ENCODE results near the gene UBAC2.
"Not testable (repeated sequence)": the region's sequence is repeated elsewhere in the genome, so short reads cannot be mapped to it uniquely, and the experiment has no call there.

The UBAC2 gene

GRCh38 chr13:99249178-99249577 lies 48.5 kb downstream of the UBAC2 start:
- not testable (repeated sequence) for DNase-seq (ENCODE audit: low spot score)

DNA sequence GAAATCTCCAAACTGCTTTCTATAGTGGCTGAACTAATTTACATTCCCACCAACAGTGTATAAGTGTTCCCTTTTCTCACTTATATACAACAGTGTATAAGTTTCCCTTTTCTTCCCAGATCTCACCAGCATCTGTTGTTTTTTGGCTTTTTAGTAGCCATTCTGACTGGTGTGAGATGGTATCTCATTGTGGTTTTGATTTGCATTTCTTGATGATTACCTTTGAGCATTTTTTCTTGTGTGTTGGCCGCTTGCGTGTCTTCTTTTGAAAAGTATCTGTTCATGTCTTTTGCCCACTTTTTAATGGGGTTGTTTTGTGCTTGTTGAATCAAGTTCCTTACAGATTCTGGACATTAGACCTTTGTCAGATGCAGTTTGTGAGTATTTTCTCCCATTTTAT lies 49.0 kb downstream of the UBAC2 start:
- DNase-seq (ENCODE audit: low spot score) = not testable (repeated sequence)

DNA sequence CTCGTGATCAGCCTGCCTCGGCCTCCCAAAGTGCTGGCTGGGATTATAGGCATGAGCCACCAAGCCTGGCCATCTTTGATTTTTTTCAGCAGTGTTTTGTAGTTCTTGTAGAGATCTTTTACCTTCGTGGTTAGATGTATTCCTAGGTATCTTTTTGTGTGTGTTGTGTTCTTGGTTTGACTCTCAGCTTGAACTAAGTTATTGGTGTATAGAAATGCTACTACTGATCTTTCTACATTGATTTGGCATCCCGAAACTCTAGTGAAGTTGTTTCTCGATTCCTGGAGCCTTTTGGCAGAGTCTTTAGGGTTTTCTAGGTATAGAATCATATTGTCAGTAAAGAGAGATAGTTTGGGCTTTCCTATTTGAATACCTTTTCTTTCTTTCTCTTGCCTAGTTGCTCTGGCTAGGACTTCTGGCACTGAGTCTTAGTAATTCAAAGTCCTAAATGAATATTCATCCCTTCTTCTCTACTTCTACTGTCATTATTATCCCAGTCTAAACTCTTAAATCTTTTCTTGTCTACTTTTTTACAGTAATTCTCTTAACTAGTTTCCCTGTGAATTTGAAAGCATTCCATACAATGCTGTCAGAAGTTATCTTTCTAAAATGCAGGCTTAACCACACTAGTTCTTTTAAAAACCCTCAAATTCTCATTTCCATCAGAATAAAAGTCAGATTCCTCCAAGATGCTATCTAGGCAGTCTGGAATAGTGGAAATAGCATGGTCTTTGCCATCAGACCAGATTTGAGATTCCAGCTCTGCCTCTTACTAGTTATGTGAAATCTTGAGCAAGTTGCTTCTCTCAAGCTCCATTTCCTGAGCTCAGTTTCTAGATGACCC lies 50.5 kb downstream of the UBAC2 start:
- no peak for DNase-seq (ENCODE audit: low spot score)

DNA sequence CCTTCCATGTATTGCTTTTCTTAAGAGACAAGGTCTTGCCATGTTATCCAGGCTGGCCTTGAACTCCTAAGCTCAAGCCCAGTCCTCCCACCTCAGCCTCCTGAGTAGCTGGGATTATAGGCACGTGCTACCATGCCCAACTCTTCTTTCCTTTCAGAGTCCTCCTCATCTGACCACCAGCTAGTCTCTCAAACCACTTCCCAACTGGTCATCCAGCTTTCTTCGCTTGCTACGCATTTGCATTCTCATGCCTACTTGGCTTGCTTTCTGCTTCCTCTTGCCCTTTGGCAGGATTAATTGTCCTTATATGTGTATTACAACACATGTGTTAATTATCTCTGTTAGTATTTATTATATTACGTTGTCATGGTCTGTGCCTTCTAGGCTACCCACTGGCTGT lies 51.3 kb downstream of the UBAC2 start:
- DNase-seq (ENCODE audit: low spot score) = no peak

DNA sequence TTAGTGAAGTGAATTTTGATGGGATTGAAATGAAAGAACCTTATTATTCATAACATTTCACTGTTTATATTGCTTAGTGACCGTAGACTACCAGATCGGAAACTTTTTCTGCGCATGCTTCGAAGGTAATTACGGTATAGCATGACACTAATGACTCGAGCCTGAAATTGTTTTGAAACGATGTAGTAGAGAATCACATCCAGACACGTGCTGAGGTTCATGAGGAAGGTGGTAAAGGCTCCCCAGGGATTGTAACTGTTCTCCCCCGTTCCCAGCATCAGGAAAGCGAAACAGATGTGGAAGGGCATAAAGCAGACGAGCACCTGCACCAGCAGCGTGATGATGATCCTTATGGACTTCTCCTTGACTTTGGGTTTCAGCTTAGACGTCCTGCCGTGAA lies 54.2 kb downstream of the UBAC2 start:
- no peak for DNase-seq (ENCODE audit: low spot score)

DNA sequence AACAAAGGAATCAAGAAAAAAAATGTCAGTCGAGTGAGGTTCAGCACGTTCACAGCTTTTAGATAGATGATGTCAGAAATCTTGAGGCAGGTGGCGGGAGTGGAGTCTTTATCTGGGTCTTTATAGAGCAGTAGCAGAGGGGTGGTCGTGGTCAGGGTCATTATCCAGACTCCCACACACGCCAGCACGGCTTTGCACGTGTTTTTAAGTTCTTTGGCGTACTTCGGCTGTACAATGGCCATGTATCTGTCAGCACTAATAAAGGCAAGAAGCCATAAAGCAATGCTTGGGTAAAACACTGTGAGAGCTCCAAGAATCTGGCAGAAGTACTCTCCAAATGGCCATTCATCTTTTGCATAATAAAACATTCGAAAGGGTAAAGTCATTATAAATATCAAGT lies 54.6 kb downstream of the UBAC2 start:
- DNase-seq (ENCODE audit: low spot score) = no peak

- DNase-seq (ENCODE audit: low spot score) = no peak
Measured at GRCh38 chr13:99256283-99256682, 55.6 kb downstream of the UBAC2 start.

- DNase-seq (ENCODE audit: low spot score) = peak; percentile 61
Measured at GRCh38 chr13:99256709-99257108, 56.1 kb downstream of the UBAC2 start.

- DNase-seq (ENCODE audit: low spot score) = no peak
Measured at GRCh38 chr13:99257291-99257690, 56.6 kb downstream of the UBAC2 start.

DNA sequence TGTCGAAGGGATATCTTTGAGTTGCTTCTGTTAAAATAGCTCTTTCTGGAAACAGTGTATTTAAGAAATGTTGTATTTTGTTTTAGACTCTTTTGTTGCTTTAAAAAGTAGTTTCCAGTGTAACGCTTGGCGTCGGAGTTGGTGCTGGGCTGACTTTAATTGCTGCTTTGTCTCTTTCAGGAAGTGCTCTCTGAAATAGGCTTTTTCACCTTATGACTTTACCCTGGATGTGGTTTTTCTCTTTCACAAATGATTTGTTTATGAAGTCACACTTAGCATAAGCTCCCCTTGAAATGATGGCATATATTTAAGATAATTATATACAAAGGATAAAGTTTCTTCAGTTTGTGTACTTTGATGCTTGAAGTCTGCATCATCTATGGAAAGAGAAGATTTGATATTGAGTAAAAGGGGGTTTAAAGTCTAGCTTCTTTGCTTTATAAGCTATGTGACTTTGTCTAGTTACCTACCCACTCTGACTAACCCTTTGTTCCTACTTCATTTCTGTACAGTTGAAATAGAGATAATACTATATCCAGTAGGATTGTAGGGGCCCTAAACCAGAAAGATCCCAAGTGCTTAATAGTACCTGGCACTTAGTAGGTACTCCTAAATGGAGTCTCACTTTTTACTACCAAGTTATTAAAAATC lies 57.7 kb downstream of the UBAC2 start, which contains the start of gene GPR18:
Gene GPR18 (minus strand): TSS at position 170 of the 651 bp plus-strand sequence. CDS start 2,507 bp downstream, outside the sequence.
- no peak for DNase-seq (ENCODE audit: low spot score)

- no peak for DNase-seq (ENCODE audit: low spot score)
Measured at GRCh38 chr13:99258946-99259345, 58.3 kb downstream of the UBAC2 start.

DNA sequence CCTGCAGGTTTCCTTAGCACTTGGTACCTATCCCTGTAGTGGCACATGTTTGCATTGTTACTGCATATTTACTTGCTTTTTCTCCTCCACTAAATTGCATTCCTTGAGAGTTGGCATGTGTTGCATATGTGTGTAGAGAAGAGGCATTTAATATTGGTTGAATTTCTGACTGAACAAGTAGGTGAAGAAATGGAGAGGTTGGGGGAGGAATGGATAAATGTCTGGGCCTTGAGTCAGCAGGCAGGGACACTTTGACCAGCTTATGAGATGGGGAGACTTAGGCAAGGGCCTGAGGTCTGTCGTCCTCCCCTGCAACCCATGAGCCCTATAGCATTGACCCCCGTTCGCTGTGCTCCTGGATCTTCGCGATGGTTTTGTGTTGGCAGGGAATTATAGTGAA lies 59.6 kb downstream of the UBAC2 start:
- DNase-seq (ENCODE audit: low spot score) = peak; percentile 22

GRCh38 chr13:99261059-99261458 lies 60.4 kb downstream of the UBAC2 start:
- no peak for DNase-seq (ENCODE audit: low spot score)

DNA sequence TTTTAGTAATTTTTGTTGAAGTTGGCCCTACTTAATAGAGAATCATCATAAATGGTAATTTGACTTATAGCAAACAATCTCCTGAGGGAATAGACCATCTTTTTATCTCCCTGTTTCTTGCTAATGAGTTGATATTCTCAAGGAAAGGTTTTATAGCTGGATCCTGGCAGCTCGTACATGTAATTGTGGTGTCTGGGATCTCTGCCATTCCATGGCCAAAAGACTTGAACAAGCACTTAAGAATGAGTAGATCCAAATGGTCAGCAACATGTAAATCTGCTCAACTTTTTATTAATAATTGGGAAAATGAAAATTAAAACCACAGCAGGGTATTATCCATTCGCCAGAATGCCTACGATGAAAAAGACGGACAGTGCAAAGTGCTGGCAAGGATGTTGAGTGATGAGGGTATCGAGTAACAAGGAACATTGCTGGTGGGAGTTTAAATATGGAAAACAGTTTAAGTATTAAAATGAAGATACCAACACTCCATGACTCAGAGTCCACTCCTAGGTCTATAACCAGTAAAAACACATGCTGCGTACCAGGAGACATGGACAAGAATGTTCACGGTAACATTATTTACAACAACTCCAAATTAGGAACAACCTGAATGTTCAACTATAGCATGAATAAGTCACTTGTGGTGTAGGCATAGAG lies 62.6 kb downstream of the UBAC2 start:
- no peak for DNase-seq (ENCODE audit: low spot score)

DNA sequence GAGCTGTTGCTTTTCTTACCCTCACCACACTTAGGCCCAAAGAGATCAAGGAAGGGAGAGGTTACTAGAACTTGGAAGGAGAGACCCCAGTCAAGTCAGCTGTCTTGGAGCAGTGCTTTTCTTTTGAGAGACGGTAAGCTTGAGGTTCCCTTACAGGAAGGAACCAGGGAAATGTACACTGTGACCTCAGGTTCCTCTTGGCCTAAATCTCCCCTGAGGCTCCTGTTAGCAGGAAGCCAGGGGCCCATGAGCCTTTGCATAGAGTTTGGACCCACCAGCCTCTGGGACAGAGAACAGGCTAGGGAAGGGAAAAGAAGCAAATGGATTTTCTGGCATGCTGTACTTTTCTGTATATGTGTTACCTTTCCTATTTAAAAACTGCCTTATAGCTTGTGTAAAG lies 63.4 kb downstream of the UBAC2 start:
- DNase-seq (ENCODE audit: low spot score) = no peak

GRCh38 chr13:99265162-99265800 lies 64.6 kb downstream of the UBAC2 start:
- no peak for DNase-seq (ENCODE audit: low spot score)

DNA sequence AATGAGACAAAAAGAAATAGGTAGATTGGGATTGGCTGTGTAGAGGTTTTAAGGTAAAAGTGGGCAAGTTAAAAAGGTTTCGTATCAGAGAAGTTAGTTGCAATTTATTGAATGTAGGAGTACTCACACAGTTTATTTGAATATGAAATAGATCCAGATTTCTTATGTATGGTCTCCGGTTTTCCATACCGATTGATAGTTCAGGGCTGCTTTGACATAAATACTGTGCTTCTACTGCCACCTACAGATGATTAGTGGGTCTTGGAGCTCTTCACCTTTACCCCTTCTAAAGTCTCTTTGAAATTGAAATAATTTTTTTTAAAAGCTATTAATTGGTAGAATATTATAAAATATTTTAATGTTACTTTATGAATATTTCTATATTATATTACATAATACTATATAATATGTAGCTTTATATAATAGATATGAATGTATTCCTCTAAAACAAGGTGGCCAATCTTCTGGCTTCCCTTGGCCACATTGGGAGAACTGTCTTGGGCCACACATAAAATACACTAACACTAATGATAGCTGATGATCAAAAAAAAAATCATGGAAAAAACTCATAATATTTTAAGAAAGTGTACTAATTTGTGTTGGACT lies 65.3 kb downstream of the UBAC2 start:
- peak; percentile 58 for DNase-seq (ENCODE audit: low spot score)

- no peak for DNase-seq (ENCODE audit: low spot score)
Measured at GRCh38 chr13:99266827-99267226, 66.2 kb downstream of the UBAC2 start.

DNA sequence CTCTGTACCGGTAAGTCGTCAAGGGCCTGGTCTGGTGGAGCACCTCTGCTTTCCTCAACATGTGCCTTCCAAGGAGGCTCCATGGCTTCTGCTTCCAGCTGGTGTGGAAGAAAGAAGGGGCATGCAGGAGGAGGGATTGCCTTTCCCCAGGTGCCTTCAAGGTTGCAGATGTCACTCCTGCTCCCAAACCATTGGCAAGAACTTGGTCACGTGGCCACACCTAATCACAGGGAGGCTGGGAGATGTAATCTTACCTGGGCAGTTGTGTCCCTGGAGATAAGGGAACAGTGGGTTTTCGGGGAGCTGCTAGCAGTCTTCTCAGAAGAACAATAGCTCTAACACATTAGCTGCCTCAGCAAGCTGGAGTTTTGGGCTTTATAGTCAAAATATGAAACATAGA lies 67.3 kb downstream of the UBAC2 start:
- DNase-seq (ENCODE audit: low spot score) = no peak

DNA sequence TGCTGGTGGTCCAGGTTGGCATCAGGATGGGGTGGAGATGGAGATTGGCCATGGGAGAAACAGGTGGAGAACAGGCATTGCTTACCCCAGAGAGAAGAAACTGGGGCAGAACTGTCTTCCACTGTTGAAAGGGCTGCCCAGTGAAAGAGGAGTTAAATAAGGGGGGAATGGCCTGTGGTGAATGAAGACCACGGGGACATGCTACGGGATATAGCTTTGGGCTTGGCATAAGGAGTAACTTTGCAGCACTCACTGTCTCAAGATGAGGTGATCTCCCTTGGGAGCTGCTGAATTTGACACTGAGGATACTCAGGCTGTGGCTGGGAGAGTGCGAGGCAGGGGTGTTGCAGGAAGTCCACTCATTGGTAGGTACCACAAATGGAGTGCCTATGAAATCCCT lies 68.2 kb downstream of the UBAC2 start:
- no peak for DNase-seq (ENCODE audit: low spot score)

DNA sequence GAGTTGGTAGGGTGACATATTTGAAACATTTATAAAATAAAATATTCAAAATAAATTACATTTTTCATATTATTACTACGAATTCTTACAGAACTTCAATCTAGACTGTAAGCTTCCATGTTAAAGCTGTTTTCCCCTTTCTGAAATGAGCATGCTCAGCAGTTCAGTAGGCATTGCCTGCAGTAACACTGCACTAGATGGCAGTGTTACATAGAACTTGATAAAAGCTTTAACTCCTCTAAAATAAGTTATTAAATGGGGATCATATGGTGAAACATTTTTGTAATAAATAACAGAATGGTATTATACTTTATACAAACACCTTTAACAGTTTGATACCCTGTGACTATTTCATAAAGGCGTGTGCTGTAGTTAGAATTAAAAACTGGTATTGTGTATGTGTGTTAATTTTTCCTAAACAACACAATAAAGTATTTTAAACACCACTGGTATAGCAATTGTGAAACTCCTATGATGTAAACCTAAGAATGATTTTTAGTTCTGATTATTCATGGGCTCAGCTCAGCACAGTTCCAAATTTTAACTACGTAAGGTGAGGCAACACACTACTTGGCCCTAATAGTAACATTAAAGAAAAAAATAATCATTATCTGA lies 69.1 kb downstream of the UBAC2 start:
- DNase-seq (ENCODE audit: low spot score) = peak; percentile 59

GRCh38 chr13:99270518-99270917 lies 69.9 kb downstream of the UBAC2 start:
- DNase-seq (ENCODE audit: low spot score) = no peak

Measured in AG20443 (cell line).